UCSD-AML1 (cell line): Measurements from ENCODE around the gene HDLBP.

Experiments used
- DNase-seq: peaks from one replicate; lab custom pipeline; 2025; ENCODE audit not compliant: unreplicated experiment; lab: John Stamatoyannopoulos, UW

The HDLBP gene

GRCh38 chr2:241229563-241230401, 85.7 kb downstream of the HDLBP start:
- no peak for DNase-seq

GRCh38 chr2:241228860-241229516, 86.5 kb downstream of the HDLBP start:
- DNase-seq: no peak

GRCh38 chr2:241228081-241228859, 87.2 kb downstream of the HDLBP start:
- no peak for DNase-seq

GRCh38 chr2:241227594-241227993, 87.9 kb downstream of the HDLBP start:
- no peak for DNase-seq

- DNase-seq: no peak
These were observed 88.5 kb downstream of the HDLBP start for GRCh38 chr2:241226723-241227572.

GRCh38 chr2:241225983-241226382, 89.5 kb downstream of the HDLBP start:
- DNase-seq: no peak

- no peak for DNase-seq
These were observed 89.9 kb downstream of the HDLBP start for GRCh38 chr2:241225545-241225944.

- DNase-seq: no peak
These were observed 90.5 kb downstream of the HDLBP start for GRCh38 chr2:241224851-241225438.

GRCh38 chr2:241224018-241224850, 91.2 kb downstream of the HDLBP start:
- DNase-seq: no peak

GRCh38 chr2:241223211-241224017, 92.1 kb downstream of the HDLBP start:
- DNase-seq: no peak

- no peak for DNase-seq
These were observed 95.6 kb downstream of the HDLBP start for GRCh38 chr2:241219856-241220356.

- no peak for DNase-seq
These were observed 96.5 kb downstream of the HDLBP start for GRCh38 chr2:241219030-241219382.

- peak; percentile 47 for DNase-seq
These were observed 97.1 kb downstream of the HDLBP start for GRCh38 chr2:241218131-241219029.

- DNase-seq: peak; percentile 35
These were observed 98.0 kb downstream of the HDLBP start for GRCh38 chr2:241217320-241218031.

GRCh38 chr2:241216211-241216761, 99.2 kb downstream of the HDLBP start:
- no peak for DNase-seq

GRCh38 chr2:241215421-241215820, 100.1 kb downstream of the HDLBP start:
- no peak for DNase-seq

GRCh38 chr2:241214766-241215165, 100.7 kb downstream of the HDLBP start:
- DNase-seq: no peak
